Calu3 (cell line): ENCODE data around the gene GANC. TPM values are rescaled to one million over a fixed set of nuclear protein-coding genes. Genes with fewer than 3 reads are reported as not detected.

Source experiments
- BruUV-seq: library from RNA; stranded (reverse); fragments of 400-500 nt; replicated peaks from 2 replicates; lab custom pipeline; 2021; lab: Mats Ljungman, UMichigan
- CTCF ChIA-PET: fragments of 300-600 bp; sonication (Branson Sonifier 250); formaldehyde crosslinking; loops from one replicate; lab custom pipeline; 2022; ENCODE audit warnings: antibody characterized with exemption; lab: Charles Lee
- DNase-seq: peaks from one replicate; pipeline ENCODE4 v3.0.0; 2022
- H3K27ac Mint-ChIP-seq: one replicate; pipeline ENCODE4 v1.8.0; 2022; ENCODE audit warnings: mixed read lengths; ENCODE audit not compliant: unreplicated experiment
- H3K27me3 Mint-ChIP-seq: one replicate; pipeline ENCODE4 v1.8.0; 2022; ENCODE audit warnings: mixed read lengths; ENCODE audit not compliant: unreplicated experiment
- H3K36me3 Mint-ChIP-seq: one replicate; pipeline ENCODE4 v1.8.0; 2022; ENCODE audit warnings: mild to moderate bottlenecking, moderate library complexity, mixed read lengths; ENCODE audit not compliant: insufficient read depth, unreplicated experiment
- H3K4me1 Mint-ChIP-seq: one replicate; pipeline ENCODE4 v1.8.0; 2022; ENCODE audit warnings: mild to moderate bottlenecking, low read depth, mixed read lengths; ENCODE audit not compliant: unreplicated experiment
- H3K4me3 Mint-ChIP-seq: one replicate; pipeline ENCODE4 v1.8.0; 2022; ENCODE audit warnings: mild to moderate bottlenecking, low read depth, moderate library complexity, mixed read lengths; ENCODE audit not compliant: unreplicated experiment
- H3K9me3 Mint-ChIP-seq: one replicate; pipeline ENCODE4 v1.8.0; 2022; ENCODE audit warnings: low read depth, mixed read lengths; ENCODE audit not compliant: unreplicated experiment
- intact Hi-C: fragments of 100-400 bp; cut with micrococcal nuclease; formaldehyde crosslinking; loops from one replicate; pipeline ENCODE4 v1.10.0; 2022; ENCODE audit not compliant: unreplicated experiment
- total RNA-seq: library from RNA; stranded (reverse); gene quantifications from 2 replicates; pipeline ENCODE4 v1.2.3, GENCODE V29; 2022
- TF ChIP-seq, protein P1 (sequence below): fragments of 200-600 bp; IDR thresholded peaks from one replicate; pipeline ENCODE4 v1.8.0; 2022; ENCODE audit warnings: antibody characterized with exemption; ENCODE audit not compliant: unreplicated experiment

GANC gene
- total RNA-seq, 1 experiment from 2014 or later = 10.8 TPM

DNA sequence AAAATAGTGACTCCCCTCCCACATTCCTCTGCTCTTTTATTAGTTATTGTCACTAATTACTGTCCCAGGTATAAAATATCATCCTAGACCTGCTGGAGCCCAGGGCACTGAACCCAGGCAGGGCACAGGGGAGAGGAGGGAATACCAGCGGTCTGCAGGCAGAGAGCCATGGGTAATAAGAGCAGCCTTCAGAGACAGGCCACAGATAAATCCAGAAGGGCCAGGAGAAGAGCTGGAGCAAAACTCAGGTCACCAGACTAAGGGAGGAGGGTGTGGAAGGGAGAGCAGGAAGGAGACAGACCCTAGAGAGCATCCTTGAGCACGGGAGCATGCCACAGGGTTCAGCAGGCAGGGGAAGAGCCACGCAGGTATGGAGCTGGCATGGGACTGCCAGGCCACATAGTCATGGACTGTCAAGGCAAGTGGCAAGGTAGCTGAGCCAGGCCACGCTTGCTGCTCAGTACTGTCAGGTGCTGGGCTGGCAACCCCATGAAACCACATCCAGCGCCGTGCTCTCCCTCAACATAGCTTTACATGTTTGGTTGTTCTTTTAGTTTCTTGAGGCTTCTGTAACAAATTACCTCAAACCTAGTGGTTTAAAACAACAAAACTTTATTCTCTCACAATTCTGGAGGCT lies 70.7 kb downstream of the GANC start:
- TF ChIP-seq, protein P1, sequence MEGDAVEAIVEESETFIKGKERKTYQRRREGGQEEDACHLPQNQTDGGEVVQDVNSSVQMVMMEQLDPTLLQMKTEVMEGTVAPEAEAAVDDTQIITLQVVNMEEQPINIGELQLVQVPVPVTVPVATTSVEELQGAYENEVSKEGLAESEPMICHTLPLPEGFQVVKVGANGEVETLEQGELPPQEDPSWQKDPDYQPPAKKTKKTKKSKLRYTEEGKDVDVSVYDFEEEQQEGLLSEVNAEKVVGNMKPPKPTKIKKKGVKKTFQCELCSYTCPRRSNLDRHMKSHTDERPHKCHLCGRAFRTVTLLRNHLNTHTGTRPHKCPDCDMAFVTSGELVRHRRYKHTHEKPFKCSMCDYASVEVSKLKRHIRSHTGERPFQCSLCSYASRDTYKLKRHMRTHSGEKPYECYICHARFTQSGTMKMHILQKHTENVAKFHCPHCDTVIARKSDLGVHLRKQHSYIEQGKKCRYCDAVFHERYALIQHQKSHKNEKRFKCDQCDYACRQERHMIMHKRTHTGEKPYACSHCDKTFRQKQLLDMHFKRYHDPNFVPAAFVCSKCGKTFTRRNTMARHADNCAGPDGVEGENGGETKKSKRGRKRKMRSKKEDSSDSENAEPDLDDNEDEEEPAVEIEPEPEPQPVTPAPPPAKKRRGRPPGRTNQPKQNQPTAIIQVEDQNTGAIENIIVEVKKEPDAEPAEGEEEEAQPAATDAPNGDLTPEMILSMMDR = no peak
- no peaks in the 10 kb centered on the region for H3K36me3 Mint-ChIP-seq

DNA sequence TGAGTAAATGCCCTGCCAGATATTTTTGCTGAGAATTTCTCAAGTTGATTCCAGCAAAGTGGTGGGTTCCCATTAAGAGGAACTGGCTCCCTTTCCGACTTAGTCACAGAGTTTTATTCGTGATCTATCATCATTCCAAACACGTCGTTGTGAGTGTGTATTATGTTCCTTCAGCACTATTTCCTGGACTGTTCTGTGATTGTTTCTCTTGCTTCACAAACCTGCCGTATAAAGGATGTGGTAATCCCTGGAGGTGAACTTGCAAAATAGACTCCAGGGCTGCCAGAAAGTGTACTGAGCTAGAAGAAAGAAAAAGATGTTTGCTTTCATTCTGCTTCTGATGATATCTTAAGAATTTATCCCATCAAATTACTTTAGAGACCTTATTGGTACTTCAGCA lies 71.8 kb downstream of the GANC start:
- no peaks in the 10 kb centered on the region for H3K36me3 Mint-ChIP-seq
- intact Hi-C loops = no loop called here
- BruUV-seq = no TSS peak
- no peaks in the 10 kb centered on the region for H3K27me3 Mint-ChIP-seq
- H3K4me3 Mint-ChIP-seq = no peak overlapping the region
- no peak for DNase-seq
- CTCF ChIA-PET = no interaction called here
- no peaks in the 10 kb centered on the region for H3K9me3 Mint-ChIP-seq
- H3K27ac Mint-ChIP-seq = no peak overlapping the region
- no peaks in the 10 kb centered on the region for H3K4me1 Mint-ChIP-seq
- TF ChIP-seq, protein P1 = no peak

More for the DNA sequence above, 70.7 kb downstream of the GANC start:
- no TSS peak for BruUV-seq
- Mint-ChIP-seq H3K4me1 (no peaks in the 10 kb centered on the region), H3K27ac (no peak overlapping the region), H3K27me3 (no peaks in the 10 kb centered on the region), H3K9me3 (no peaks in the 10 kb centered on the region), H3K4me3 (no peak overlapping the region)
- no peak for DNase-seq
- CTCF ChIA-PET = no interaction called here
- intact Hi-C loops = no loop called here

DNA sequence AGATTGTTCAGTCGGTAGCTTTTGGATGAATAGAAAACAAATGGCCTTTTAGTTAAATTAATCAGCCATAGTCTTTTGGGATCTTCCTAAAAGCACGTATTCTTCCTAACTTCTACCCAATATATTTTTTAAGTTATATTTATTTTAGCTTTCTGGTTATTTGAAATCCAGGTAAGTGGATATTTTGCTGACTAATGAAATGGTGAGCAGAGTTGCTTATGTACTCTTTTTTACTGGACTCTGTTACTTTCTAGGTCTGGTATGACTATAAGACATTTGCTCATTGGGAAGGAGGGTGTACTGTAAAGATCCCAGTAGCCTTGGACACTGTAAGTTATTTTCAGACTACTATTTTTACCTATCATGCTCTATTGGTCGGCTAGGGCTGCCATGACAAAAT lies 72.5 kb downstream of the GANC start:
- no peak for DNase-seq
- Mint-ChIP-seq H3K27ac (no peak overlapping the region), H3K27me3 (no peaks in the 10 kb centered on the region), H3K4me1 (no peaks in the 10 kb centered on the region), H3K9me3 (no peaks in the 10 kb centered on the region), H3K4me3 (no peak overlapping the region), H3K36me3 (no peaks in the 10 kb centered on the region)
- BruUV-seq = no TSS peak
- TF ChIP-seq, protein P1 = no peak
- CTCF ChIA-PET = no interaction called here
- intact Hi-C loops = no loop called here

DNA sequence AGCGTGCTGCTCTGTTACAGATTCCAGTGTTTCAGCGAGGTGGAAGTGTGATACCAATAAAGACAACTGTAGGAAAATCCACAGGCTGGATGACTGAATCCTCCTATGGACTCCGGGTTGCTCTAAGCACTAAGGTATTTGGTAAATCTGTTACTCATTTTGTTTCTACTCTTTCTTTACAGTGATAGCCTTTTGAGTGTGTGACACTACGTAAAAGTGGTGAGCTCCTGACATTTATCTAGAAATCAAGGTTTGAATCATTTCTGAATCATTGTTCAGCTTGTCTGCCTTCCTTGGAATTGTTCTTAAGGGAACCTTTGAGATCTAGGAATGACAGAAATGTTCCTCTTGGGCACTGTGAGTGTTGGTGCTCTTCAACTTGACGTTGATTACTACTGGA lies 75.1 kb downstream of the GANC start:
- intact Hi-C loops = no loop called here
- Mint-ChIP-seq H3K4me1 (no peaks in the 10 kb centered on the region), H3K27ac (no peak overlapping the region), H3K4me3 (no peak overlapping the region), H3K27me3 (no peaks in the 10 kb centered on the region), H3K36me3 (no peaks in the 10 kb centered on the region), H3K9me3 (no peaks in the 10 kb centered on the region)
- CTCF ChIA-PET = no interaction called here
- no TSS peak for BruUV-seq
- TF ChIP-seq, protein P1 = no peak
- no peak for DNase-seq
